ENCODE data around the gene CDH20. TPM values are rescaled to one million over a fixed set of nuclear protein-coding genes. Genes with fewer than 3 reads are reported as not detected.

The CDH20 gene
- total RNA-seq, 4 donors from 2014 or later = 0.14 TPM; not detected in 3

- no peaks in the 10 kb centered on the region for H3K9me3 ChIP-seq
- H3K27me3 ChIP-seq = peaks cover 17% of the 10 kb centered on the region
- H3K27ac ChIP-seq = no peak overlapping the region
- 0% methylated on average over 1 of the region's 1 CpG for WGBS, 2 donors (ENCODE audit: low coverage in 1 of 2)
- TF ChIP-seq CTCF (IDR thresholded peaks at IDR 0.05) = no peak
- TF ChIP-seq EP300 (IDR thresholded peaks at IDR 0.05; ENCODE audit: low read depth) = no peak
- TF ChIP-seq POLR2A (IDR thresholded peaks at IDR 0.05) = no peak
- TF ChIP-seq POLR2AphosphoS5 (IDR thresholded peaks at IDR 0.05) = no peak
- H3K36me3 ChIP-seq = no peaks in the 10 kb centered on the region
- intact Hi-C loops (cut with DNase I; ENCODE audit: low total_unique reads) (no loop called here), in situ Hi-C loops (cut with MboI; ENCODE audit: low pct_ligation_motif_present in 1 of 4, low pct_unique_long_range_greater_than_20kb in 1 of 4, low sequenced_read_pairs in 3 of 4) (loop anchor here in 1 of 4 donors (25.0 kb wide), 1 partner anchor 172 kb away; no protein-coding TSS in a partner anchor)
- no peak overlapping the region for H3K4me3 ChIP-seq
- H3K4me1 ChIP-seq = peaks cover 0 to 8% (median 0%) of the 10 kb centered on the region in 4 donors
- no peak for DNase-seq
Measured at GRCh38 chr18:61340148-61340547, 6.9 kb downstream of the CDH20 start.

GRCh38 chr18:61348230-61348629 is 15.0 kb downstream of the CDH20 start:
- TF ChIP-seq POLR2A (IDR thresholded peaks at IDR 0.05) (no peak), EP300 (IDR thresholded peaks at IDR 0.05; ENCODE audit: low read depth) (no peak), CTCF (IDR thresholded peaks at IDR 0.05) (no peak), POLR2AphosphoS5 (IDR thresholded peaks at IDR 0.05) (no peak)
- no peaks in the 10 kb centered on the region for H3K9me3 ChIP-seq
- H3K4me3 ChIP-seq = no peak overlapping the region
- no peaks in the 10 kb centered on the region for H3K36me3 ChIP-seq
- no peak overlapping the region for H3K27ac ChIP-seq
- intact Hi-C loops (cut with DNase I; ENCODE audit: low total_unique reads) = no loop called here
- DNase-seq = no peak
- peaks cover 0 to 5% (median 2%) of the 10 kb centered on the region in 4 donors for H3K4me1 ChIP-seq
- in situ Hi-C loops (cut with MboI; ENCODE audit: low pct_ligation_motif_present in 1 of 4, low pct_unique_long_range_greater_than_20kb in 1 of 4, low sequenced_read_pairs in 3 of 4) = loop anchor here in 1 of 4 donors (25.0 kb wide), 1 partner anchor 164 kb away; no protein-coding TSS in a partner anchor
- H3K27me3 ChIP-seq = no peaks in the 10 kb centered on the region

- H3K27ac ChIP-seq = no peak overlapping the region
- TF ChIP-seq POLR2AphosphoS5 (IDR thresholded peaks at IDR 0.05) = no peak
- TF ChIP-seq CTCF (IDR thresholded peaks at IDR 0.05) = no peak
- in situ Hi-C loops (cut with MboI; ENCODE audit: low pct_ligation_motif_present in 1 of 4, low pct_unique_long_range_greater_than_20kb in 1 of 4, low sequenced_read_pairs in 3 of 4) (no loop called here), intact Hi-C loops (cut with DNase I; ENCODE audit: low total_unique reads) (no loop called here)
- H3K36me3 ChIP-seq = no peaks in the 10 kb centered on the region
- peaks cover 0 to 5% (median 2%) of the 10 kb centered on the region in 4 donors for H3K4me1 ChIP-seq
- no peaks in the 10 kb centered on the region for H3K27me3 ChIP-seq
- DNase-seq = no peak
- H3K4me3 ChIP-seq = no peak overlapping the region
- WGBS, 2 donors (ENCODE audit: low coverage in 1 of 2) = 80 to 91% methylated on average over 1 to 2 of the region's 2 CpGs
- H3K9me3 ChIP-seq = no peaks in the 10 kb centered on the region
Measured at GRCh38 chr18:61350578-61350977, 17.3 kb downstream of the CDH20 start.

GRCh38 chr18:61352059-61352458 is 18.8 kb downstream of the CDH20 start:
- no peak for TF ChIP-seq EP300 (IDR thresholded peaks at IDR 0.05; ENCODE audit: low read depth)
- no peak for TF ChIP-seq CTCF (IDR thresholded peaks at IDR 0.05)
- no peak for TF ChIP-seq POLR2A (IDR thresholded peaks at IDR 0.05)
- no peak for TF ChIP-seq POLR2AphosphoS5 (IDR thresholded peaks at IDR 0.05)
- H3K27me3 ChIP-seq = no peaks in the 10 kb centered on the region
- in situ Hi-C loops (cut with MboI; ENCODE audit: low pct_ligation_motif_present in 1 of 4, low pct_unique_long_range_greater_than_20kb in 1 of 4, low sequenced_read_pairs in 3 of 4) = no loop called here
- intact Hi-C loops (cut with DNase I; ENCODE audit: low total_unique reads) = no loop called here
- H3K27ac ChIP-seq = no peak overlapping the region
- 62 to 85% methylated on average over 1 of the region's 1 CpG for WGBS, 2 donors (ENCODE audit: low coverage in 1 of 2)
- H3K4me3 ChIP-seq = no peak overlapping the region
- H3K9me3 ChIP-seq = no peaks in the 10 kb centered on the region
- no peaks in the 10 kb centered on the region for H3K36me3 ChIP-seq
- H3K4me1 ChIP-seq = peaks cover 0 to 5% (median 2%) of the 10 kb centered on the region in 4 donors
- DNase-seq = no peak

All from transverse colon (tissue), 4 donors.